HG03342 (cell line): ENCODE measurements around the gene SMIM14.
"Not testable (repeated sequence)": the region's sequence is repeated elsewhere in the genome, so short reads cannot be mapped to it uniquely, and the experiment has no call there.

Experiments used
- ATAC-seq: cut with Tn5 transposase; IDR thresholded peaks from one replicate; pipeline ENCODE4 v1.9.1; 2021; ENCODE audit warnings: mild to moderate bottlenecking, moderate library complexity; ENCODE audit not compliant: unreplicated experiment

The SMIM14 gene

GRCh38 chr4:39510348-39510929, 128.2 kb downstream of the SMIM14 start:
- no peak for ATAC-seq

- ATAC-seq, result no peak
These were observed 133.1 kb downstream of the SMIM14 start for GRCh38 chr4:39505581-39505980.

GRCh38 chr4:39504538-39504937, 134.1 kb downstream of the SMIM14 start:
- ATAC-seq, result no peak

GRCh38 chr4:39502664-39503035, 136.0 kb downstream of the SMIM14 start:
- not testable (repeated sequence) for ATAC-seq

- ATAC-seq, result no peak
These were observed 136.5 kb downstream of the SMIM14 start for GRCh38 chr4:39502019-39502663.

GRCh38 chr4:39498727-39499020, 140.0 kb downstream of the SMIM14 start:
- no peak for ATAC-seq

GRCh38 chr4:39497909-39498726, 140.5 kb downstream of the SMIM14 start:
- no peak for ATAC-seq
